CD4-positive, alpha-beta T cell treated with Interleukin-1 beta for 1 hour (primary cell): Measurements from ENCODE around the gene ADAM23.

Experiments
- DNase-seq, 2 donors: peaks; one replicate each; pipeline ENCODE4 v3.0.0-alpha.2; 2020 to 2022

The ADAM23 gene

GRCh38 chr2:206570199-206570598, 126.9 kb downstream of the ADAM23 start:
- no peak for DNase-seq

- no peak for DNase-seq
Observed at GRCh38 chr2:206572725-206573124, 129.4 kb downstream of the ADAM23 start.

GRCh38 chr2:206573793-206574192, 130.5 kb downstream of the ADAM23 start:
- DNase-seq: no peak

GRCh38 chr2:206584323-206585116, 141.2 kb downstream of the ADAM23 start:
- no peak for DNase-seq

- DNase-seq: no peak
Observed at GRCh38 chr2:206585335-206585734, 142.0 kb downstream of the ADAM23 start.

GRCh38 chr2:206586609-206587008, 143.3 kb downstream of the ADAM23 start:
- no peak for DNase-seq

GRCh38 chr2:206597717-206598218, 154.4 kb downstream of the ADAM23 start:
- DNase-seq: no peak

- no peak for DNase-seq
Observed at GRCh38 chr2:206603243-206603642, 159.9 kb downstream of the ADAM23 start.

GRCh38 chr2:206610451-206610850, 167.1 kb downstream of the ADAM23 start:
- no peak for DNase-seq

GRCh38 chr2:206611191-206611590, 167.9 kb downstream of the ADAM23 start:
- no peak for DNase-seq

GRCh38 chr2:206611736-206612135, 168.4 kb downstream of the ADAM23 start:
- no peak for DNase-seq

- DNase-seq: no peak
Observed at GRCh38 chr2:206614811-206615210, 171.5 kb downstream of the ADAM23 start.

- DNase-seq: no peak
Observed at GRCh38 chr2:206615417-206616089, 172.2 kb downstream of the ADAM23 start.

GRCh38 chr2:206616151-206616550, 172.8 kb downstream of the ADAM23 start:
- DNase-seq: no peak

GRCh38 chr2:206619011-206619410, 175.7 kb downstream of the ADAM23 start:
- no peak for DNase-seq

- DNase-seq: no peak
Observed at GRCh38 chr2:206626108-206626507, 182.8 kb downstream of the ADAM23 start.

GRCh38 chr2:206627632-206628031, 184.3 kb downstream of the ADAM23 start:
- no peak for DNase-seq

GRCh38 chr2:206631340-206631739, 188.0 kb downstream of the ADAM23 start:
- no peak for DNase-seq

- no peak for DNase-seq
Observed at GRCh38 chr2:206635015-206635414, 191.7 kb downstream of the ADAM23 start.

GRCh38 chr2:206639636-206640035, 196.3 kb downstream of the ADAM23 start:
- no peak for DNase-seq

GRCh38 chr2:206641226-206641625, 197.9 kb downstream of the ADAM23 start:
- no peak for DNase-seq

- no peak for DNase-seq
Observed at GRCh38 chr2:206642075-206643025, 199.0 kb downstream of the ADAM23 start, which contains the start of gene FAM237A. Gene FAM237A (plus strand): TSS chr2:206642487. CDS start chr2:206644237, 1,750 bp downstream.

- DNase-seq: no peak
Observed at GRCh38 chr2:206647985-206648384, 204.7 kb downstream of the ADAM23 start.
